GM19043 (cell line): ENCODE data around the gene PLBD2.

Experiments used
- ATAC-seq: cut with Tn5 transposase; IDR thresholded peaks from one replicate; pipeline ENCODE4 v1.9.1; 2021; ENCODE audit warnings: low read depth; ENCODE audit not compliant: unreplicated experiment

The PLBD2 gene

GRCh38 chr12:113438523-113439300, 80.3 kb downstream of the PLBD2 start:
- ATAC-seq = no peak

GRCh38 chr12:113439301-113439597, 80.9 kb downstream of the PLBD2 start:
- no peak for ATAC-seq

- no peak for ATAC-seq
These were observed 81.2 kb downstream of the PLBD2 start for GRCh38 chr12:113439606-113440030.

GRCh38 chr12:113440336-113440735, 81.9 kb downstream of the PLBD2 start:
- no peak for ATAC-seq
